ENCODE data around the gene AFF3.

Gene AFF3

GRCh38 chr2:99598441-99598840, 543.9 kb downstream of the AFF3 start:
- Histone ChIP-seq H3K9ac (ENCODE audit: low read length) (no peak overlapping the region), H3K9me3 (replicated peaks; ENCODE audit: insufficient read depth, low read length) (no peaks in the 10 kb centered on the region), H3K27ac (ENCODE audit: low read length) (no peak overlapping the region), H3K4me2 (ENCODE audit: low read depth, low read length) (no peak overlapping the region), H4K20me1 (ENCODE audit: insufficient read depth, low read length) (no peaks in the 10 kb centered on the region), H3K4me3 (ENCODE audit: low read length) (no peak overlapping the region), H3K79me2 (ENCODE audit: low read length) (no peaks in the 10 kb centered on the region), H3F3A (ENCODE audit: insufficient read depth, low read length) (no peaks in the 10 kb centered on the region), H3K9me2 (replicated peaks; ENCODE audit: insufficient read depth, low read length) (no peaks in the 10 kb centered on the region), H3K4me1 (ENCODE audit: low read length) (no peaks in the 10 kb centered on the region), H2AFZ (ENCODE audit: low read length) (no peak overlapping the region), H3K27me3 (replicated peaks; ENCODE audit: insufficient read depth, low read length) (no peaks in the 10 kb centered on the region), H3K36me3 (replicated peaks; ENCODE audit: insufficient read depth, low read length) (no peaks in the 10 kb centered on the region)
- DNase-seq = no peak
- no peak for TF ChIP-seq EZH2phosphoT487 (IDR thresholded peaks at IDR 0.05; ENCODE audit: low read length)
- TF ChIP-seq CTCF (IDR thresholded peaks at IDR 0.05; ENCODE audit: low read length) = no peak
- TF ChIP-seq EZH2 (optimal IDR thresholded peaks at IDR 0.05; ENCODE audit: low read depth, low read length) = no peak

GRCh38 chr2:99597616-99598015, 544.8 kb downstream of the AFF3 start:
- no peak for DNase-seq
- H3K9me2 ChIP-seq (replicated peaks; ENCODE audit: insufficient read depth, low read length) = no peaks in the 10 kb centered on the region
- H3K27me3 ChIP-seq (replicated peaks; ENCODE audit: insufficient read depth, low read length) = no peaks in the 10 kb centered on the region

GRCh38 chr2:99595373-99595772, 547.0 kb downstream of the AFF3 start:
- Histone ChIP-seq H3K4me3 (ENCODE audit: low read length) (no peak overlapping the region), H3K27ac (ENCODE audit: low read length) (no peak overlapping the region), H3F3A (ENCODE audit: insufficient read depth, low read length) (no peaks in the 10 kb centered on the region), H3K27me3 (replicated peaks; ENCODE audit: insufficient read depth, low read length) (no peaks in the 10 kb centered on the region), H3K9me3 (replicated peaks; ENCODE audit: insufficient read depth, low read length) (no peaks in the 10 kb centered on the region), H3K36me3 (replicated peaks; ENCODE audit: insufficient read depth, low read length) (no peaks in the 10 kb centered on the region), H3K9ac (ENCODE audit: low read length) (no peak overlapping the region), H3K79me2 (ENCODE audit: low read length) (no peaks in the 10 kb centered on the region), H4K20me1 (ENCODE audit: insufficient read depth, low read length) (no peaks in the 10 kb centered on the region), H3K9me2 (replicated peaks; ENCODE audit: insufficient read depth, low read length) (no peaks in the 10 kb centered on the region), H2AFZ (ENCODE audit: low read length) (no peak overlapping the region), H3K4me1 (ENCODE audit: low read length) (no peaks in the 10 kb centered on the region), H3K4me2 (ENCODE audit: low read depth, low read length) (no peak overlapping the region)
- no peak for DNase-seq
- TF ChIP-seq EZH2phosphoT487 (IDR thresholded peaks at IDR 0.05; ENCODE audit: low read length) (no peak), EZH2 (optimal IDR thresholded peaks at IDR 0.05; ENCODE audit: low read depth, low read length) (no peak), CTCF (IDR thresholded peaks at IDR 0.05; ENCODE audit: low read length) (no peak)

More at GRCh38 chr2:99597616-99598015, 544.8 kb downstream of the AFF3 start:
- TF ChIP-seq EZH2phosphoT487 (IDR thresholded peaks at IDR 0.05; ENCODE audit: low read length) (no peak), EZH2 (optimal IDR thresholded peaks at IDR 0.05; ENCODE audit: low read depth, low read length) (no peak), CTCF (IDR thresholded peaks at IDR 0.05; ENCODE audit: low read length) (no peak)
- Histone ChIP-seq H3F3A (ENCODE audit: insufficient read depth, low read length) (no peaks in the 10 kb centered on the region), H3K36me3 (replicated peaks; ENCODE audit: insufficient read depth, low read length) (no peaks in the 10 kb centered on the region), H3K4me1 (ENCODE audit: low read length) (no peaks in the 10 kb centered on the region), H3K9ac (ENCODE audit: low read length) (no peak overlapping the region), H3K79me2 (ENCODE audit: low read length) (no peaks in the 10 kb centered on the region), H4K20me1 (ENCODE audit: insufficient read depth, low read length) (no peaks in the 10 kb centered on the region), H3K9me3 (replicated peaks; ENCODE audit: insufficient read depth, low read length) (no peaks in the 10 kb centered on the region), H3K27ac (ENCODE audit: low read length) (no peak overlapping the region), H2AFZ (ENCODE audit: low read length) (no peak overlapping the region), H3K4me3 (ENCODE audit: low read length) (no peak overlapping the region), H3K4me2 (ENCODE audit: low read depth, low read length) (no peak overlapping the region)
